ENCODE measurements around the gene PRR7.

- TF ChIP-seq, protein P1, sequence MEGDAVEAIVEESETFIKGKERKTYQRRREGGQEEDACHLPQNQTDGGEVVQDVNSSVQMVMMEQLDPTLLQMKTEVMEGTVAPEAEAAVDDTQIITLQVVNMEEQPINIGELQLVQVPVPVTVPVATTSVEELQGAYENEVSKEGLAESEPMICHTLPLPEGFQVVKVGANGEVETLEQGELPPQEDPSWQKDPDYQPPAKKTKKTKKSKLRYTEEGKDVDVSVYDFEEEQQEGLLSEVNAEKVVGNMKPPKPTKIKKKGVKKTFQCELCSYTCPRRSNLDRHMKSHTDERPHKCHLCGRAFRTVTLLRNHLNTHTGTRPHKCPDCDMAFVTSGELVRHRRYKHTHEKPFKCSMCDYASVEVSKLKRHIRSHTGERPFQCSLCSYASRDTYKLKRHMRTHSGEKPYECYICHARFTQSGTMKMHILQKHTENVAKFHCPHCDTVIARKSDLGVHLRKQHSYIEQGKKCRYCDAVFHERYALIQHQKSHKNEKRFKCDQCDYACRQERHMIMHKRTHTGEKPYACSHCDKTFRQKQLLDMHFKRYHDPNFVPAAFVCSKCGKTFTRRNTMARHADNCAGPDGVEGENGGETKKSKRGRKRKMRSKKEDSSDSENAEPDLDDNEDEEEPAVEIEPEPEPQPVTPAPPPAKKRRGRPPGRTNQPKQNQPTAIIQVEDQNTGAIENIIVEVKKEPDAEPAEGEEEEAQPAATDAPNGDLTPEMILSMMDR (IDR thresholded peaks at IDR 0.05) = no peak
- TF ChIP-seq POLR2A (IDR thresholded peaks at IDR 0.05) (no peak), POLR2AphosphoS5 (IDR thresholded peaks at IDR 0.05) (no peak), EP300 (IDR thresholded peaks at IDR 0.05) (no peak)
Measured at GRCh38 chr5:177428574-177429217, 17.9 kb upstream of the PRR7 start.
